B cell (primary cell): Measurements from ENCODE around the gene VWA3B. TPM values are rescaled to one million over a fixed set of nuclear protein-coding genes. Genes with fewer than 3 reads are reported as not detected.

Source experiments
- ATAC-seq: fragments of 200-7000 bp; cut with Tn5 transposase; one replicate; pipeline ENCODE4 v1.10.0; 2021; ENCODE audit warnings: low read depth, mild to moderate bottlenecking, moderate number of reproducible peaks, moderate library complexity
- CTCF ChIA-PET: fragments of 350-600 bp; sonication (Branson Sonifier 250); formaldehyde crosslinking; loops from one replicate; lab custom pipeline; 2021; ENCODE audit warnings: antibody characterized with exemption, inconsistent platforms; lab: Charles Lee
- POLR2A ChIA-PET: fragments of 350-600 bp; sonication (Branson Sonifier 250); formaldehyde crosslinking; loops from one replicate; lab custom pipeline; 2021; ENCODE audit warnings: antibody characterized with exemption; lab: Charles Lee
- DNase-seq: peaks from one replicate; pipeline ENCODE4 v3.0.0; 2013
- H2AFZ ChIP-seq: 2 replicates; pipeline ENCODE4 v1.6.1; 2012; ENCODE audit warnings: mild to moderate bottlenecking, low read depth, low read length; ENCODE audit not compliant: insufficient read depth, poor library complexity, severe bottlenecking
- H3K27ac ChIP-seq, 2 donors: 1 replicate in 1 of 2; 2 replicates in 1 of 2; pipeline ENCODE4 v1.5.1; 2012 to 2013; ENCODE audit warnings: low read length in 2 of 2, mild to moderate bottlenecking in 2 of 2, moderate library complexity in 1 of 2
- H3K27me3 ChIP-seq, 4 experiments: fragments of 200-600 bp in 1 of 4; sonication (generic) in 1 of 4; replicated peaks in 1 of 4; 1 replicate in 2 of 4; 2 replicates in 2 of 4; pipeline versions ENCODE4 v1.6.1 to v1.7.0; 2013 to 2016; ENCODE audit warnings: low read length in 3 of 4, mild to moderate bottlenecking in 2 of 4, mixed read lengths in 1 of 4, moderate library complexity in 1 of 4; ENCODE audit not compliant: insufficient read depth in 4 of 4, control insufficient read depth in 3 of 4; ENCODE audit errors: control extremely low read depth in 1 of 4
- H3K36me3 ChIP-seq, 2 experiments: replicated peaks in 1 of 2; 1 replicate in 1 of 2; 2 replicates in 1 of 2; pipeline versions ENCODE4 v1.6.1 to v1.7.1; 2013; ENCODE audit warnings: low read length in 1 of 2; ENCODE audit not compliant: insufficient read depth in 2 of 2, control insufficient read depth in 1 of 2; ENCODE audit errors: control extremely low read depth in 1 of 2, extremely low read depth in 1 of 2
- H3K4me1 ChIP-seq, 2 donors: fragments of 200-600 bp in 1 of 2; sonication (generic) in 1 of 2; 1 replicate in 1 of 2; 2 replicates in 1 of 2; pipeline versions ENCODE4 v1.5.1 to v1.6.1; 2013 to 2017; ENCODE audit warnings: low read length in 2 of 2; ENCODE audit not compliant: control insufficient read depth in 2 of 2, insufficient read depth in 2 of 2
- H3K4me2 ChIP-seq: replicated peaks from 2 replicates; pipeline ENCODE3; 2012; ENCODE audit warnings: mild to moderate bottlenecking, low read depth, low read length; ENCODE audit not compliant: poor library complexity, severe bottlenecking
- H3K4me3 ChIP-seq, 5 experiments: fragments of 200-600 bp in 1 of 5; sonication (generic) in 1 of 5; 1 replicate in 3 of 5; 2 replicates in 2 of 5; pipeline versions ENCODE4 v1.5.1 to v1.7.0; 2011 to 2016; ENCODE audit warnings: low read length in 4 of 5, mild to moderate bottlenecking in 4 of 5, low read depth in 2 of 5, control low read depth in 1 of 5, moderate library complexity in 1 of 5; ENCODE audit not compliant: insufficient read depth in 1 of 5; ENCODE audit errors: control extremely low read depth in 1 of 5, extremely low read depth in 1 of 5
- H3K79me2 ChIP-seq: fragments of 200-600 bp; sonication (generic); one replicate; pipeline ENCODE4 v1.6.0; 2016; ENCODE audit warnings: low read length; ENCODE audit not compliant: control insufficient read depth, insufficient read depth
- H3K9ac ChIP-seq: fragments of 200-600 bp; sonication (generic); 2 replicates; pipeline ENCODE4 v1.6.1; 2017; ENCODE audit warnings: mild to moderate bottlenecking, low read length, moderate library complexity
- H3K9me3 ChIP-seq, 3 donors: one replicate each; pipeline versions ENCODE4 v1.6.1 to v1.7.1; 2013; ENCODE audit warnings: low read length in 2 of 3; ENCODE audit not compliant: control insufficient read depth in 2 of 3, insufficient read depth in 1 of 3; ENCODE audit errors: control extremely low read depth in 1 of 3
- H4K20me1 ChIP-seq: 2 replicates; pipeline ENCODE4 v1.6.0; 2012; ENCODE audit warnings: mild to moderate bottlenecking, low read length; ENCODE audit not compliant: insufficient read depth, control insufficient read depth, poor library complexity, severe bottlenecking
- H3K27ac Mint-ChIP-seq: one replicate; pipeline ENCODE4 v1.8.0; 2021; ENCODE audit warnings: mixed read lengths
- H3K27me3 Mint-ChIP-seq: one replicate; pipeline ENCODE4 v1.8.0; 2021; ENCODE audit warnings: mixed read lengths
- H3K4me1 Mint-ChIP-seq: one replicate; pipeline ENCODE4 v1.8.0; 2021; ENCODE audit warnings: mixed read lengths
- H3K4me3 Mint-ChIP-seq: one replicate; pipeline ENCODE4 v1.8.0; 2021; ENCODE audit warnings: mixed read lengths
- H3K9me3 Mint-ChIP-seq: one replicate; pipeline ENCODE4 v1.8.0; 2022; ENCODE audit warnings: mixed read lengths; ENCODE audit not compliant: insufficient read depth
- CTCF ChIP-seq: fragments of 200-600 bp; IDR thresholded peaks from one replicate; pipeline ENCODE4 v1.8.0; 2022; ENCODE audit warnings: antibody characterized with exemption, mild to moderate bottlenecking
- EZH2 ChIP-seq: IDR thresholded peaks from 2 replicates; pipeline ENCODE4 v1.6.1; 2012; ENCODE audit warnings: borderline replicate concordance, low read depth, mild to moderate bottlenecking, moderate library complexity, low read length; ENCODE audit not compliant: insufficient read depth, poor library complexity, severe bottlenecking
- WGBS: methylation state at CpG from one replicate; pipeline ENCODE4 v1.1.5; 2013; ENCODE audit warnings: missing lambda C conversion rate; ENCODE audit not compliant: insufficient coverage; 5-methylcytosine and 5-hydroxymethylcytosine counted together
- intact Hi-C: fragments of 100-400 bp; cut with micrococcal nuclease; formaldehyde crosslinking; loops from one replicate; pipeline ENCODE4 v1.10.0; 2022
- polyA plus RNA-seq: library from polyadenylated mRNA; depleted of rRNA; stranded (reverse); fragments of >200 nt; gene quantifications from 2 replicates; pipeline ENCODE4 v1.2.3, GENCODE V29; 2012
- total RNA-seq, 2 donors: library from RNA; stranded (reverse); fragments of 120-200 nt in 1 of 2; gene quantifications; 1 replicate in 1 of 2; 2 replicates in 1 of 2; pipeline versions ENCODE4 v1.2.3 to v1.2.4, GENCODE V29; 2013 to 2022

Gene VWA3B
- total and polyA plus RNA-seq, 2 donors (not counting 1 experiment from before 2014, with no cell fraction given), result not detected

- DNase-seq (peak; percentile 33), ATAC-seq (no peak)
- no peaks in the 10 kb centered on the region for H4K20me1 ChIP-seq
- H3K4me3 ChIP-seq, result no peak within 1 kb of the TSS
- no peak within 1 kb of the TSS for H2AFZ ChIP-seq
- intact Hi-C loops, result no loop called here
- no peaks in the 10 kb centered on the region for H3K79me2 ChIP-seq
- no peak within 1 kb of the TSS for H3K27ac Mint-ChIP-seq
- peak within 1 kb of the TSS; percentile 55 for H3K4me3 Mint-ChIP-seq
- H3K4me2 ChIP-seq, result peak within 1 kb of the TSS; percentile 45
- peaks cover 0 to 62% (median 41%) of the 10 kb centered on the region in 4 experiments for H3K27me3 ChIP-seq
- no peak for TF ChIP-seq EZH2
- no peak for TF ChIP-seq CTCF
- H3K9ac ChIP-seq, result no peak within 1 kb of the TSS
- ChIA-PET CTCF (no interaction called here), POLR2A (no interaction called here)
- H3K36me3 ChIP-seq, result no peaks in the 10 kb centered on the region
- H3K4me1 ChIP-seq, result peaks cover 25 to 32% of the 10 kb centered on the region in 2 donors
- no peaks in the 10 kb centered on the region for H3K9me3 Mint-ChIP-seq
- H3K27ac ChIP-seq, result no peak within 1 kb of the TSS
- peaks cover 79% of the 10 kb centered on the region for H3K27me3 Mint-ChIP-seq
- H3K4me1 Mint-ChIP-seq, result peaks cover 16% of the 10 kb centered on the region
- H3K9me3 ChIP-seq, result peaks cover 0 to 24% (median 2%) of the 10 kb centered on the region in 3 donors
- WGBS, result 14% methylated on average over 67 of the region's 72 CpGs
These were observed 259.6 kb downstream of the VWA3B start, which contains the start of gene CNGA3 for GRCh38 chr2:98346311-98347236. TSS of gene CNGA3 (plus strand) at chr2:98346456. CDS start at chr2:98369976, 23,520 bp downstream.
